ENCODE data around the gene TMEM31. TPM values are rescaled to one million over a fixed set of nuclear protein-coding genes. Genes with fewer than 3 reads are reported as not detected.

Gene TMEM31
- total and polyA plus RNA-seq, 2 experiments from 2014 or later = 0.60 TPM; not detected in 1

GRCh38 chrX:103669745-103670144, 41.0 kb upstream of the TMEM31 start (continued):
- no peak for TF ChIP-seq ZNF462 (CRISPR knock-in tag; IDR thresholded peaks at IDR 0.05)
- TF ChIP-seq STAT1 (IDR thresholded peaks at IDR 0.05; ENCODE audit: unreplicated experiment) = no peak
- no peak for TF ChIP-seq JUNB (IDR thresholded peaks at IDR 0.05; ENCODE audit: unreplicated experiment)
- TF ChIP-seq CREB1 (CRISPR knock-in tag; IDR thresholded peaks at IDR 0.05; ENCODE audit: low read depth) = no peak
- no peak for TF ChIP-seq NANOG (IDR thresholded peaks at IDR 0.05; ENCODE audit: borderline replicate concordance)
- TF ChIP-seq POLR2AphosphoS5 (IDR thresholded peaks at IDR 0.05; ENCODE audit: low read depth) = no peak
- TF ChIP-seq ETS1 (IDR thresholded peaks at IDR 0.05) = no peak

GRCh38 chrX:103674531-103675454, 35.9 kb upstream of the TMEM31 start:
- Histone ChIP-seq H3K4me1 (ENCODE audit: insufficient read depth) (no peaks in the 10 kb centered on the region), H3K4me3 (no peak overlapping the region), H3K27ac (ENCODE audit: low read depth) (peak overlapping the region; percentile 63; the same call in 1 of the 2 replicates), H2AFZ (no peak overlapping the region), H4K20me1 (replicated peaks; ENCODE audit: insufficient read depth) (no peaks in the 10 kb centered on the region), H3K79me2 (replicated peaks; ENCODE audit: insufficient read depth) (no peaks in the 10 kb centered on the region), H3K36me3 (ENCODE audit: insufficient read depth) (peaks cover 11% of the 10 kb centered on the region; the same call in 1 of the 2 replicates), H3K4me2 (no peak overlapping the region), H3K27me3 (ENCODE audit: insufficient read depth) (no peaks in the 10 kb centered on the region), H3K9me2 (ENCODE audit: insufficient read depth) (no peaks in the 10 kb centered on the region), H3F3A (replicated peaks; ENCODE audit: low read depth) (no peaks in the 10 kb centered on the region)
- Mint-ChIP-seq H3K4me3 (no peak overlapping the region), H3K9me3 (no peaks in the 10 kb centered on the region), H3K4me1 (peaks cover 5% of the 10 kb centered on the region; the same call in 2 of the 3 replicates), H3K36me3 (ENCODE audit: low read depth) (peaks cover 40% of the 10 kb centered on the region), H3K27ac (0 out of 2 replicates have a peak overlapping the region, but pooled peaks have one; percentile 52), H3K27me3 (ENCODE audit: insufficient read depth, low read depth, poor library complexity) (peaks cover 2% of the 10 kb centered on the region)
- DNase-seq (ENCODE audit: low spot score) (peak; percentile 11), ATAC-seq (peak; percentile 84)
- no peak for TF ChIP-seq REST (IDR thresholded peaks at IDR 0.05; ENCODE audit: unreplicated experiment)
- no peak for TF ChIP-seq ZNF331 (CRISPR knock-in tag; IDR thresholded peaks at IDR 0.05; ENCODE audit: low read depth)
- TF ChIP-seq EZH2 (IDR thresholded peaks at IDR 0.05; ENCODE audit: low read depth, unreplicated experiment) = no peak
- TF ChIP-seq STAT1 (IDR thresholded peaks at IDR 0.05; ENCODE audit: unreplicated experiment) = no peak
- no peak for TF ChIP-seq CTCF (conservative IDR thresholded peaks at IDR 0.05; ENCODE audit: low read depth in 2 of 2)

All from GM23338 (cell line).